OCI-LY3 (cell line): ENCODE data around the gene IL4R.

Experiments
- H2AFZ ChIP-seq: fragments of 200-600, 300-600 bp; shearing (Covaris generic); 2 replicates; pipeline ENCODE4 v1.6.0; 2014; ENCODE audit warnings: antibody characterized with exemption, low read depth, low read length
- H3K27ac ChIP-seq: fragments of 200-600, 300-600 bp; sonication (generic); 2 replicates; pipeline ENCODE4 v1.5.1; 2014; ENCODE audit warnings: mild to moderate bottlenecking, low read length, moderate library complexity, mixed read lengths
- H3K27me3 ChIP-seq: fragments of 200-600, 300-600 bp; sonication (generic); 2 replicates; pipeline ENCODE4 v1.6.1; 2014; ENCODE audit warnings: low read depth, low read length, mixed read lengths
- H3K36me3 ChIP-seq: fragments of 200-600, 300-600 bp; sonication (generic); replicated peaks from 2 replicates; pipeline ENCODE3; 2014; ENCODE audit warnings: low read depth, low read length, mixed read lengths
- H3K4me1 ChIP-seq: fragments of 300-600, 200-600 bp; sonication (generic); 2 replicates; pipeline ENCODE4 v1.6.1; 2014; ENCODE audit warnings: low read length, mixed read lengths
- H3K4me2 ChIP-seq: fragments of 200-600, 300-600 bp; sonication (generic); 2 replicates; pipeline ENCODE4 v1.6.1; 2014; ENCODE audit warnings: low read length, mixed read lengths
- H3K4me3 ChIP-seq: fragments of 300-600, 200-600 bp; sonication (generic); 2 replicates; pipeline ENCODE4 v1.5.1; 2014; ENCODE audit warnings: antibody characterized with exemption, mild to moderate bottlenecking, low read length, moderate library complexity
- H3K79me2 ChIP-seq: fragments of 300-600, 200-600 bp; shearing (Covaris generic); 2 replicates; pipeline ENCODE4 v1.6.1; 2014; ENCODE audit warnings: mild to moderate bottlenecking, low read length, mixed read lengths
- H3K9ac ChIP-seq: fragments of 300-600, 200-600 bp; shearing (Covaris generic); 2 replicates; pipeline ENCODE4 v1.6.0; 2014; ENCODE audit warnings: mild to moderate bottlenecking, low read length, moderate library complexity
- H3K9me3 ChIP-seq: fragments of 200-600, 300-600 bp; shearing (Covaris generic); 2 replicates; pipeline ENCODE4 v1.6.1; 2014; ENCODE audit warnings: low read length, mixed read lengths; ENCODE audit not compliant: insufficient read depth
- H4K20me1 ChIP-seq: fragments of 200-600, 300-600 bp; sonication (generic); 2 replicates; pipeline ENCODE4 v1.6.1; 2016; ENCODE audit warnings: low read length, mixed read lengths; ENCODE audit not compliant: insufficient read depth
- CTCF ChIP-seq: fragments of 200-600, 300-600 bp; sonication (generic); IDR thresholded peaks from 2 replicates; pipeline ENCODE4 v1.5.1; 2014; ENCODE audit warnings: antibody characterized with exemption, low read length, low read depth
- EZH2phosphoT487 ChIP-seq: fragments of 200-600 bp; shearing (Covaris generic); IDR thresholded peaks from 2 replicates; pipeline ENCODE4 v1.6.1; 2018; ENCODE audit warnings: antibody characterized with exemption, mixed run types, low read depth

Gene IL4R

GRCh38 chr16:27349276-27349675 is 35.5 kb downstream of the IL4R start:
- H3K9ac ChIP-seq, result no peak overlapping the region
- H3K27me3 ChIP-seq, result no peaks in the 10 kb centered on the region
- H3K9me3 ChIP-seq, result no peaks in the 10 kb centered on the region
- H3K27ac ChIP-seq, result no peak overlapping the region
- H2AFZ ChIP-seq, result no peak overlapping the region
- H3K36me3 ChIP-seq, result peaks cover 55% of the 10 kb centered on the region
- no peaks in the 10 kb centered on the region for H4K20me1 ChIP-seq
- no peak overlapping the region for H3K4me2 ChIP-seq
- no peak for TF ChIP-seq CTCF
- TF ChIP-seq EZH2phosphoT487, result no peak
- peaks cover 8% of the 10 kb centered on the region for H3K4me1 ChIP-seq
- H3K79me2 ChIP-seq, result no peaks in the 10 kb centered on the region
- H3K4me3 ChIP-seq, result no peak overlapping the region

GRCh38 chr16:27350006-27350405 is 36.2 kb downstream of the IL4R start:
- Histone ChIP-seq H3K9me3 (no peaks in the 10 kb centered on the region), H3K27ac (no peak overlapping the region), H3K9ac (no peak overlapping the region), H3K36me3 (peaks cover 58% of the 10 kb centered on the region), H3K4me3 (no peak overlapping the region), H3K4me2 (no peak overlapping the region), H3K4me1 (peaks cover 8% of the 10 kb centered on the region), H2AFZ (no peak overlapping the region), H3K27me3 (no peaks in the 10 kb centered on the region), H4K20me1 (no peaks in the 10 kb centered on the region), H3K79me2 (no peaks in the 10 kb centered on the region)
- no peak for TF ChIP-seq EZH2phosphoT487
- TF ChIP-seq CTCF, result no peak

- Histone ChIP-seq H3K36me3 (peaks cover 52% of the 10 kb centered on the region), H3K4me1 (peaks cover under 1% of the 10 kb centered on the region), H3K79me2 (no peaks in the 10 kb centered on the region), H3K4me2 (no peak overlapping the region), H3K27me3 (no peaks in the 10 kb centered on the region), H3K27ac (no peak overlapping the region), H4K20me1 (no peaks in the 10 kb centered on the region), H2AFZ (no peak overlapping the region), H3K9ac (no peak overlapping the region), H3K9me3 (no peaks in the 10 kb centered on the region), H3K4me3 (no peak overlapping the region)
- TF ChIP-seq CTCF, result no peak
- TF ChIP-seq EZH2phosphoT487, result no peak
Measured at GRCh38 chr16:27351989-27352388, 38.2 kb downstream of the IL4R start.

- H3K4me3 ChIP-seq, result no peak overlapping the region
- no peak overlapping the region for H3K9ac ChIP-seq
- H3K27me3 ChIP-seq, result no peaks in the 10 kb centered on the region
- no peaks in the 10 kb centered on the region for H3K9me3 ChIP-seq
- H2AFZ ChIP-seq, result no peak overlapping the region
- H4K20me1 ChIP-seq, result no peaks in the 10 kb centered on the region
- no peak overlapping the region for H3K4me2 ChIP-seq
- TF ChIP-seq CTCF (no peak), EZH2phosphoT487 (no peak)
- H3K36me3 ChIP-seq, result peaks cover 44% of the 10 kb centered on the region
- no peak overlapping the region for H3K27ac ChIP-seq
- H3K79me2 ChIP-seq, result no peaks in the 10 kb centered on the region
- H3K4me1 ChIP-seq, result no peaks in the 10 kb centered on the region
Measured at GRCh38 chr16:27353853-27354252, 40.1 kb downstream of the IL4R start.
